K562 (cell line): ENCODE results near the gene PSMC6. TPM values are rescaled to one million over a fixed set of nuclear protein-coding genes. Genes with fewer than 3 reads are reported as not detected.

Source experiments
- CHD7 ChIP-seq: fragments of 200-600 bp; sonication (generic); IDR thresholded peaks from one replicate; pipeline ENCODE4 v1.6.1; 2012; ENCODE audit warnings: mild to moderate bottlenecking, low read depth, low read length, inconsistent platforms
- SIX5 ChIP-seq, 2 experiments: IDR thresholded peaks; 2 replicates each; pipeline ENCODE4 v1.6.1; 2011; ENCODE audit warnings: low read length in 2 of 2, borderline replicate concordance in 1 of 2, low read depth in 1 of 2, mild to moderate bottlenecking in 1 of 2, moderate library complexity in 1 of 2; ENCODE audit not compliant: insufficient read depth in 1 of 2
- STAT5A ChIP-seq: IDR thresholded peaks from 2 replicates; pipeline ENCODE4 v1.6.1; 2012; ENCODE audit warnings: low read length, inconsistent platforms, borderline replicate concordance
- ZNF12 ChIP-seq: sonication (generic); formaldehyde crosslinking; IDR thresholded peaks from 2 replicates; pipeline ENCODE4 v1.4.0; 2020; ENCODE audit warnings: mild to moderate bottlenecking, missing genetic modification reagents
- polyA plus RNA-seq, 8 experiments: library from polyadenylated mRNA; depleted of rRNA in 4 of 8; stranded (reverse) in 5 of 8; unstranded in 3 of 8; fragments of >200 nt; fragmentation: Nextera tagmentation in 2 of 8; fragmentation: Illumina TruSeq in 1 of 8; extraction: Ambion mirVana in 2 of 8; extraction: Trizol in 1 of 8; gene quantifications; 2 replicates each; pipeline versions ENCODE4 v1.2.1 to v1.2.3, GENCODE V29; 2011 to 2014; ENCODE audit warnings: inconsistent platforms in 1 of 8, missing spikeins in 1 of 8
- total RNA-seq, 7 experiments: library from RNA; depleted of rRNA in 6 of 7; stranded (reverse); fragments of >200 nt in 6 of 7; fragmentation: Illumina TruSeq in 2 of 7; extraction: Trizol in 2 of 7; gene quantifications; 2 replicates each; pipeline versions ENCODE4 v1.2.1 to v1.2.3, GENCODE V29; 2011 to 2021; ENCODE audit warnings: low replicate concordance in 1 of 7

The PSMC6 gene
- total and polyA plus RNA-seq, 9 of the 15 experiments (the other 6 are each of a cell fraction or from before 2014, with no cell fraction given), result 91.4 to 224 (median 182) TPM

- no peak for TF ChIP-seq CHD7
- no peak for TF ChIP-seq ZNF12 (CRISPR knock-in tag)
- no peak for TF ChIP-seq STAT5A
- no peak for TF ChIP-seq SIX5 (IDR thresholded peaks at IDR 0.05; ENCODE audit: borderline replicate concordance in 1 of 2, insufficient read depth in 1 of 2, low read depth in 1 of 2, low read length in 2 of 2)
These were observed 6.3 kb upstream of the PSMC6 start (continued) for GRCh38 chr14:52700701-52701172.
